Dendritic cell treated with granulocyte-macrophage colony-stimulating factor and Interleukin-4, amounts not matched to agents 40 ng/mL and 50 ng/mL, for 4 days (primary cell): ENCODE data around the gene FGGY.

Experiments
- H3K27ac Mint-ChIP-seq: one replicate; pipeline ENCODE4 v1.8.0; 2022; ENCODE audit warnings: mild to moderate bottlenecking, mixed read lengths
- H3K27me3 Mint-ChIP-seq: one replicate; pipeline ENCODE4 v1.8.0; 2022; ENCODE audit warnings: mild to moderate bottlenecking, mixed read lengths
- H3K36me3 Mint-ChIP-seq: one replicate; pipeline ENCODE4 v1.8.0; 2022; ENCODE audit warnings: low read depth, mixed read lengths
- H3K4me1 Mint-ChIP-seq: one replicate; pipeline ENCODE4 v1.8.0; 2022; ENCODE audit warnings: low read depth, mixed read lengths
- H3K4me3 Mint-ChIP-seq: one replicate; pipeline ENCODE4 v1.8.0; 2022; ENCODE audit warnings: mild to moderate bottlenecking, moderate library complexity, mixed read lengths
- H3K9me3 Mint-ChIP-seq: one replicate; pipeline ENCODE4 v1.8.0; 2022; ENCODE audit warnings: mixed read lengths
- intact Hi-C: fragments of 100-400 bp; cut with micrococcal nuclease; formaldehyde crosslinking; loops from one replicate; pipeline ENCODE4 v1.15.0; 2022

FGGY gene

DNA sequence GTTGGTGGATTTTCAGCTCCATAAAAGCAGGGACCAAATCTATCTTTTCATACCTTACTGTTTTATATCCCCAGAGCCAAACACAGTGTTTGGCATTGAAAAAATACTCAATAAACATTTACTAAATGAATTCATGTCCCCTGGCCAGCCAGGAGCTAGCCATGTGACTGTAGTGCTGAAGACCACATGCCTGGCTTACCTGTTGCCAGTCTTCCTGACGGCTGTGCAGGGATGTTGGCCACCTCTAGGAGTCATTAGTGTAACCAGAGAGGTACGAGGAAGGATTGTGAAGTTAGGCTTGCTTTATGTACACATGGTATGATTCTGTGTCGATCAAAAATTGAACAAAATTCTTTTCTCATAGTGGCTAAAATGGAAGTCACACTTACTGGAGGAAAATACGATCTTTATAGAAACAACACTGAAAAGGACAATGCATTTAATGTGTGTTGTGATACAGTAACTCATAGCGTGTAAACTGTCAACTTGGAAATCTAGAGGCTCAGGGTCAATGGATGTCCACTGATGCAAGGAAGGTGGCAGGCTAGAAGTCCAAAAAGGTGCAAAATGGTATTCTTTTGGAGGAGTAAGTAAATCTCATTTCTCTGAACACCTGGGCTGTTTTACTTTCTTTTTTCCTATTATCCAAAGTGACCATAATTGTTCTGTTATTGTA, 60.9 kb downstream of the FGGY start:
- Mint-ChIP-seq H3K27me3 (no peaks in the 10 kb centered on the region), H3K9me3 (no peaks in the 10 kb centered on the region), H3K4me1 (no peaks in the 10 kb centered on the region), H3K4me3 (no peak overlapping the region), H3K36me3 (peaks cover 8% of the 10 kb centered on the region), H3K27ac (no peak overlapping the region)
- intact Hi-C loops = no loop called here

DNA sequence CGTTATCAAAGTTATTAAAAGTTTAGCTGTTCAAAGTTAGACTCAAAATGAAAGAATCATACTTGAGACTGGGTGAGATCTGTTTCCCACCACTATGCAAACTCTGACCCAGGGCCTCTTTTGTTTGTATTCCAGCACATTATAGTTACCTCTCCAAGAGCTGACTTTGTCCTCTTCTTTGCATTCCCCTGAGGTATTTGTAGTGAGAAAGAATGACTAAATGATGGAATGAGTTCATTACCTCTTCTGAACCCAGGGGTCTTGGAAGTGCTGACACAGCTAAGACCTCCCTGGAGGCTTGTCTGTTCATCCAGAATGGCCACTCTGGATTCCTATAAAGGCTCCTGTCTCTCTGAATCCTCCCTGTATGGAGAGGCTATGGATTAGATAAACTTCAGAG, 62.4 kb downstream of the FGGY start:
- no peaks in the 10 kb centered on the region for H3K27me3 Mint-ChIP-seq
- intact Hi-C loops = no loop called here
- no peak overlapping the region for H3K4me3 Mint-ChIP-seq
- H3K4me1 Mint-ChIP-seq = no peaks in the 10 kb centered on the region
- H3K27ac Mint-ChIP-seq = no peak overlapping the region
- peaks cover 6% of the 10 kb centered on the region for H3K36me3 Mint-ChIP-seq
- no peaks in the 10 kb centered on the region for H3K9me3 Mint-ChIP-seq

DNA sequence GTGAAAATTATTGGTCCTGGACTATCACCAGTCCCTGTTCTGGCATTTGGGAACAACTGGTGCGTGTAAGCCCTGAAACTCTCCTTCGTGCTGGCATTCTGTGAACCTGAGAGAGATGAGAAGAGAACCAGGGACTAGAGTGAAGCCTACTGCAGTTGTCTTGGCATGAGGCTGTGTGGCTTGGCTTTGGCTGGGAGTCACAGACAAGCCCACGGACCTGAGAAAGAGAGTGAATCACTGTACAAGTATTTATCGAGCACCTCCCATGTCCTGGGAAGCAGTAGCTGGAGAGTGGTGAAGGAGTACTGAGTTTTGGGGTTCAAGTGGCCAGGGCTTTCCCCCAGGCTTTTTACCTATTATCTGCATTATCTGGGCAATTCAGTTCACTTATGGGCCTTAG, 63.3 kb downstream of the FGGY start:
- no peaks in the 10 kb centered on the region for H3K27me3 Mint-ChIP-seq
- H3K9me3 Mint-ChIP-seq = no peaks in the 10 kb centered on the region
- H3K36me3 Mint-ChIP-seq = peaks cover 6% of the 10 kb centered on the region
- H3K27ac Mint-ChIP-seq = no peak overlapping the region
- H3K4me3 Mint-ChIP-seq = no peak overlapping the region
- H3K4me1 Mint-ChIP-seq = no peaks in the 10 kb centered on the region
- intact Hi-C loops = no loop called here

DNA sequence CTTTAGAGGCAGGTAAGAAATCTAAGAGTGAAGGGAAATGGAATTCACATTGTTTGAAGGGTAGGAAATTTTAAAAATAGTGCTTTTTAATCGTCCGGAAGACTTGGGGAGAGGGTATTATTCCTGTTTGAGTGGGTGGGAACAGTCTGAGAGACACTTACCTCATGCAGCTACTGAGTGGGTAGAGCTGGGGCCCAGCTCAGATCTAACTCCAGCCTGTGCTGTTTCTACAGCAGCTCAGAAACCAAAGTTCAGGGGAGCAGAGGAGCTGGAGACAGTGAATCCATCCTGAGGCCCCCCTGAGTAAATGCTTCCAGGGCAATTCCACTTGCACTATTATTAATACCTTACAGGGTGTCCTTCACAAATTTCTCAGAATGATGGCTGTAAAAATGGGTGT, 63.8 kb downstream of the FGGY start:
- H3K27me3 Mint-ChIP-seq = no peaks in the 10 kb centered on the region
- H3K4me3 Mint-ChIP-seq = no peak overlapping the region
- H3K9me3 Mint-ChIP-seq = no peaks in the 10 kb centered on the region
- peaks cover 6% of the 10 kb centered on the region for H3K36me3 Mint-ChIP-seq
- no peak overlapping the region for H3K27ac Mint-ChIP-seq
- intact Hi-C loops = no loop called here
- H3K4me1 Mint-ChIP-seq = no peaks in the 10 kb centered on the region

DNA sequence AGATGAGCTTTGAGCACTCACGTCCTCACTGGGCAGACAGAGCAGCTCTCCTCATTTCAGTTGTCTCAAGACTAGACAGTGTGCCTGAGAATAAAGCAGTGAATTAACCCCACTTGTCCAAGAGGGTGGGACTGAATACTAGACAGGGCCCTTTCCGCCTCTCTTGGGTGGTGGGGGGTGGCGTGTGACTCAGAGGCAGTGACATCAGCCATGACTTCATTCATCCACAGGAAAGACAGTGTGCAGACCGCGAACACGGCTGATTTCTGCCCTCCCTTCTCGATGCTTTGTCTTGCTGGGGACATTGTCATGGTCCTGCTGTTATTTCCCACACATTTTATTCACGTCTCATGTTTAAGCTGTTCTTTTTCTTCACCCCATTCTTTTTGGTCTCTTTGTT, 64.9 kb downstream of the FGGY start:
- H3K4me3 Mint-ChIP-seq = no peak overlapping the region
- no peak overlapping the region for H3K27ac Mint-ChIP-seq
- H3K4me1 Mint-ChIP-seq = peaks cover 5% of the 10 kb centered on the region
- intact Hi-C loops = no loop called here
- H3K9me3 Mint-ChIP-seq = no peaks in the 10 kb centered on the region
- no peaks in the 10 kb centered on the region for H3K27me3 Mint-ChIP-seq
- H3K36me3 Mint-ChIP-seq = peaks cover 6% of the 10 kb centered on the region

DNA sequence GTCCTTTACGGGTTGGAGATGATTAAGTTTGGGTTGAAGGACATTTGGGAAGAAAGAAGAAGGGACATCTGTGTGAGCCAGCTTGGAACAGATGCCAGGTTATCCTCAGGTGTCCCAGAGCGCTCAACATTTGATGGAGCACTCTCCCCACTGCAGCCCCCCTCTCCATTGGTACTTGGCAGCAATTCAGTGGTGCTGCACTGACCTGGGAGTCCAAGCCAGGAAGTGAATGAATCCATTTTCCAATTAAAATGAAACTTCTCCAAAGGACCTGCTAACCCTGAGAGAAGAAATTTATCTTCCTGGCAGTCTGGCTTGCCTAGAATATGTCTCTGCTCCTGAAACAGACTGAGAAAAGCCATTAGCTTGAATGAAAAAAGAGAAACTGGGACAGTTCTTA, 67.1 kb downstream of the FGGY start:
- Mint-ChIP-seq H3K9me3 (no peaks in the 10 kb centered on the region), H3K27ac (no peak overlapping the region), H3K4me1 (peaks cover 28% of the 10 kb centered on the region), H3K27me3 (no peaks in the 10 kb centered on the region), H3K36me3 (peaks cover 6% of the 10 kb centered on the region), H3K4me3 (no peak overlapping the region)
- intact Hi-C loops = no loop called here

DNA sequence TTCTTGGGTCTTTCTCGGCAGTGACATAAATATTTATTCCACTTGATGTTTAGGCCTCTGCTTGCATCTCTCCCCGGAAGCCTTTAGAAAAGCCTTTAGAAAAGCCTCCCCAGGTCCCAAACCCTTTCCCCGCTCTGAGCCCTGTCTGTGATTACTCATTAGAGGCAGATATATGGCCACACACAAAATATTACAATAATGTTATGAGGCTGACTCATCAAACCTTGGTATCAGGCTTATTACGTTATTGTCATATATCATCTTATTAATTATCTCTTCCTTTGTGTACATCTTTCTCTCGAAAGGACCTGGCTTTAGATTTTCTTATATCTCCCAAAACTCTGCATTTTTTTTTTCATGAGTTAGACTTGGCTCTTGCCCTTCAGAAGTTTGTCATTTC, 69.5 kb downstream of the FGGY start:
- Mint-ChIP-seq H3K4me3 (no peak overlapping the region), H3K27ac (no peak overlapping the region), H3K9me3 (peaks cover 8% of the 10 kb centered on the region), H3K4me1 (peaks cover 34% of the 10 kb centered on the region), H3K36me3 (peaks cover 6% of the 10 kb centered on the region), H3K27me3 (peaks cover 1% of the 10 kb centered on the region)
- intact Hi-C loops = no loop called here

DNA sequence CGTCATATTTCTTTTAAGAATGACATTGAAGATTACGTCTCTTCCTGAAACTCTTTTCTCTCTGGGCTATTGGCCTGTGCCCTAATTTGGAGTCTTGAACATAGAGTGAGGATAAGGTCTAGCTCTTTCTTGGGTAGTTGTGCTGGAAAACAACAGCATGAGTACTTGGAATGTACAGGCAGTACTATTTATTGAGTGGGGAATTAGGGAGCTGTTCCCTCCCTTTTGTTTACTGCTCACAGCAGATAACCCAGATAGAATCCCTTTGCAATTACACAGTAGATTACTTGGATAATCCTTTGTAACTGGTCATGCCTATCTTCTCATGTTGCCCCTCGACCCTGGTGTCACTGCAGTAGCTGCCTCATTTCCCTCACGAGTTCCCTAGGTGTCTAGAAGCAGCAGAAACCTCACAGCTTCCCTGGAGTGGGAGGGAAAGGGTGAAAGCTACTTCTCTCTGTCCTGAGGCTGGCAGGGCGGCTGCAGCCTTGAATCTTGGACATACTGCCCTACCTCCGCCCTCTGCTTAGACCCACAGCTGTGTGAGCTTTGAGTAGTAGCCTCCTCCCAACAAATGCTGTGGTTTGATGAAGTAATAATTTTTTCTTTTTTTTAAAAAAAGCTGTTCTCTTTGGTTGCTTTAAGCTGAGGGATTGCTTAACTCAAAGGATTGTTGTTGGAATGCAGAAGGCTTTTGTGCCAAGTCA, 70.6 kb downstream of the FGGY start:
- Mint-ChIP-seq H3K4me3 (no peak overlapping the region), H3K36me3 (peaks cover 6% of the 10 kb centered on the region), H3K27ac (peak overlapping the region; percentile 6), H3K9me3 (peaks cover 8% of the 10 kb centered on the region), H3K27me3 (peaks cover 1% of the 10 kb centered on the region), H3K4me1 (peaks cover 34% of the 10 kb centered on the region)
- intact Hi-C loops = no loop called here

DNA sequence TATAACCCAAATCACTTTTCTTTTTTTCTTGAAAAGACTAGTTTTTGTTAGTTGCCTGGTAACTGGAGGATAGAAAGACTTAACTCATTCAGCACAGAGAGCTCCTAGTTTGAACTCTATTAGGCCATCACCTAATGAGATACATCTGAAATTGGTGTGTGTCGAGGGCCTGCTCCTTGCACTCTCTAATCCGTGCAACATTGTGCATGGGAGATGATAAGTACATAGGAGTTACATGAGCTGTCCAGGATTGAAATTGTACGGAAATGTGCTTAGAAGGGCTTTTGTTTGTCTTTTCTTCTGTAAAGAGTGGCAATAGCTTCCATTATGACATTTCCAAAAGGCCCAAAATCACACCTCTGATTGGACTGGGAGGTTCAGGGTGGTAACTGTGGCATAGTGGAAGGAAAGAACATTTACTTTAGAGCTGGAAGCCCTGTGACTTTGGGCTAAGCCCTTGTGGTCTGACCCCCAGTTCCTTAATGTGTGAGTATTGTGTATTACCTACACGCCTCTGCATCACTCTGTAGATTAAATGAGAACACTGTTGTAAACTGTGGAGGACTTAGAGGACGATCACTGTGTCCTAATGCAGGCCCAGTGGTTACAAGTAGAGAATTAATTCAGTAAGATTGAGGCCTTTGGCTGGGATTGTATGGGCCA, 71.2 kb downstream of the FGGY start:
- Mint-ChIP-seq H3K27me3 (peaks cover 1% of the 10 kb centered on the region), H3K27ac (no peak overlapping the region), H3K4me1 (peaks cover 34% of the 10 kb centered on the region), H3K36me3 (peaks cover 6% of the 10 kb centered on the region), H3K9me3 (peaks cover 8% of the 10 kb centered on the region), H3K4me3 (no peak overlapping the region)
- intact Hi-C loops = no loop called here

DNA sequence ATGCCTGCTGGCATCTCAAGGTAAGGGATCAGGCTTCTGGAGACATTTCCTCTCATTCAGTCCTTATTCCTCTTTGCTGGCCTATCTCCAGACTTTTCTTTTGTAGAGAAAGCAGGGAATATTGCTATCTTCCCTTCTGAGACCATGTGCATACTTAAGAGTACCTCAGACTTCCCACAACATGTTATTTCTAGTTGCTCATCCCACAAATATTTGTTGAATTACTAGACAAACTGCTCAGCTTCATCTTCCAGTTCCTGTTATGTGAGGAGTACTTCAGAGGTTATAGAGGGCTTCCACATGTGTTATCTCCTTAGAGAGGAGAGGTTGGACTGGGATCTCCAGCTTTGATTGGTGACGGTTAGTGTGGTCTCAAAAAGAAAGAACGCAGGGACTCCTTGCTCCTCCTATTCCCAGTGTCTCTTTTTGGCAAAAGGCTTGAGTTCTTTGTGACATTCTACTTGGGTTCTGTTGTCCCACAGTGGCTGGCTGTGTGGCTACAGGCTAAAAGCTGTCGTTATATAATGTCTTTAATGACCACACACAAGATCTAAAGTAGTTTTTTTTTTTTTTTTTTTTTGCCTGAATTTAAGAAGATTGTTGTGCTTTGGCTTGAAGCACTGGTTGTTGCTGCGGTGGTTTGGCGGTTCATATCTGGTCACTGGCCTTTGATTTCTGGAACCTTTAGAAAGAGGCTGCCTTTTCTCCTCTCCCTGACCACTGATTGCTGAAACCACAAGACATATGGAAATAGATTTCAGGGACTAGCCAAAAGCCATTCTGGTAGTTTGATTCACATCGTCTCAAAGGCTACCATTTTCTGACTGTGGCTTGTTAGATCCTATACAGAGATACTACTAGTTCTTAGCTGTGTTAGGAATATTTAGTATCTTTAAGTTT, 78.7 kb downstream of the FGGY start:
- Mint-ChIP-seq H3K9me3 (peaks cover 12% of the 10 kb centered on the region), H3K27me3 (no peaks in the 10 kb centered on the region), H3K4me3 (no peak overlapping the region), H3K27ac (no peak overlapping the region), H3K36me3 (peaks cover 10% of the 10 kb centered on the region), H3K4me1 (peaks cover 6% of the 10 kb centered on the region)
- intact Hi-C loops = no loop called here

DNA sequence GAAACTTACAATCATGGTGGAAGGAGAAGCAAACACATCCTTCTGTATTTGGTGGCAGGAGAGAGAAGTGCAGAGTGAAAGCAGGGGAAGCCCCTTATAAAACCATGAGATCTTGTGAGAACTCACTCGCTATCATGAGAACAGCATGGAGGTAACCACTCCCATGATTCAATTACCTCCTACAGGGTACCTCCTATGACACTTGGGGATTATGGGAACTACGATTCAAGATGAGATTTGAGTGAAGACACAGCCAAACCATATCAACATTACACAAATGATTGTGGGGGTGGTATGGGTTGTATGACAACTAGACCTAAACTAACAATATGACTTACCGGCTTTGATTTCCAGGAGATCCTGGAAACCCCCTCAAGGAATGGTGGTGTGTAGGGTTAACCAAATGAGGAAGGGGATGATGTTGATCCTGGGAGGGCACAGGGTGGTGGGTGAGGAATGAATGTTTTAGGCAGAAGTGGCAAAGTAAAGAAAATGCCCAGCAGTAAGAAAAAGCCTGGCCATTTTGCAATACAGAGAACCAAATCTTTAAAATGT, 80.5 kb downstream of the FGGY start:
- no peaks in the 10 kb centered on the region for H3K27me3 Mint-ChIP-seq
- intact Hi-C loops = no loop called here
- H3K27ac Mint-ChIP-seq = no peak overlapping the region
- H3K9me3 Mint-ChIP-seq = peaks cover 12% of the 10 kb centered on the region
- peaks cover 6% of the 10 kb centered on the region for H3K4me1 Mint-ChIP-seq
- H3K36me3 Mint-ChIP-seq = peaks cover 10% of the 10 kb centered on the region
- no peak overlapping the region for H3K4me3 Mint-ChIP-seq

DNA sequence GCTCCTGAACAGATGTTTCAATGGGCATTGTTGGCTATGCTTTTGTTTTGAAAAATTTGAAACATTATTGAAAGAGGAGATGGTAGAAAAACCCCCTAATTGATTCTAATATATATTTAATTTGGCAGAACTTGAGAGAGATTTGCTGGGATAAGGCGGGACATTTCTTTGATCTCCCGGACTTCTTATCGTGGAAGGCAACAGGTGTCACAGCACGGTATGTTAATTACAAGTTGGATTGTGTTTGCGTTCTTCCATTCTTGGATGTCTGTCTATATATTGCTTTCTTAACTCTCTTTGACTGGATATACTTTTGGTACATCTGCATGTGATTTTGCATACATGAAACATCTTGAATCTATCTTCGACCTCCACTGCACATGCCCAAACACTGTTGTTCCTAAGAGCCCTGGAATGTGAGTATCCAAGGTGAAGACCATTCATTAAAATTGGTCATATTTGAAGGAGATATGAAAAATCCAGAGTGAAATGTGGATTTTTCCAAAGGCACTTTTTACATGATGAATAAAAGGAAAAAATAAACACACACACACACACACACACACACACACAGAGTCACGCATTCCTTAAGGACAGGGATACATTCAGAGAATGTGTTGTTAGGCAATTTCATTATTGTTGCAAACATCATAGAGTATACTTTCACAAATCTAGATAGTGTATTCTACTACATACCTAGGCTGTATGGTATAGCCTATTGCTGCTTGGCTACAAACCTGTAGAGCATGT, 81.9 kb downstream of the FGGY start:
- no peak overlapping the region for H3K27ac Mint-ChIP-seq
- H3K36me3 Mint-ChIP-seq = peaks cover 10% of the 10 kb centered on the region
- H3K4me3 Mint-ChIP-seq = no peak overlapping the region
- peaks cover 6% of the 10 kb centered on the region for H3K4me1 Mint-ChIP-seq
- H3K9me3 Mint-ChIP-seq = peaks cover 12% of the 10 kb centered on the region
- intact Hi-C loops = no loop called here
- H3K27me3 Mint-ChIP-seq = no peaks in the 10 kb centered on the region

DNA sequence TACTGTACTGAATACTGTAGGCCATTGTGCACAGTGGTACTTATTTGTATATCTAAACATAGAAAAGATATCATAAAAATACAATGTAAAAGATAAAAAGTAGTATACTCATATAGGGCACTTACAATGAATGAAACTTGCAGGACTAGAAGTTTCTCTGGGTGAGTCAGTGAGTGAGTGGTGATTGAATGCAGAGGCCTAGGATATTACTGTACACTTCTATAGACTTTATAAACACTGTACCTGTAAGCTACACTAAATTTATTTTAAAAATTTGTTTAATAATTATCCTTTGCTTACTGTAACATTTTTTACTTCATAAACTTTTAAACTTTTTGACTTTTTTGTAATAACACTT, 82.5 kb downstream of the FGGY start:
- intact Hi-C loops = no loop called here
- Mint-ChIP-seq H3K4me3 (no peak overlapping the region), H3K4me1 (peaks cover 9% of the 10 kb centered on the region), H3K9me3 (peaks cover 12% of the 10 kb centered on the region), H3K27ac (no peak overlapping the region), H3K27me3 (no peaks in the 10 kb centered on the region), H3K36me3 (peaks cover 10% of the 10 kb centered on the region)
